GM12865 (cell line): ENCODE measurements around the gene IRAK1.

ENCODE experiments used
- DNase-seq: peaks from one replicate; pipeline ENCODE4 v3.0.0; 2010; ENCODE audit warnings: low read depth
- H3K4me3 ChIP-seq: 2 replicates; pipeline ENCODE4 v1.5.1; 2011; ENCODE audit warnings: mild to moderate bottlenecking, low read depth, low read length, control low read depth
- TF ChIP-seq, protein P1 (sequence below): IDR thresholded peaks from 2 replicates; pipeline ENCODE4 v1.5.1; 2011; ENCODE audit warnings: low read length, control low read depth, low read depth, inconsistent platforms; ENCODE audit not compliant: insufficient read depth; ENCODE audit errors: missing control alignments

The IRAK1 gene

DNA sequence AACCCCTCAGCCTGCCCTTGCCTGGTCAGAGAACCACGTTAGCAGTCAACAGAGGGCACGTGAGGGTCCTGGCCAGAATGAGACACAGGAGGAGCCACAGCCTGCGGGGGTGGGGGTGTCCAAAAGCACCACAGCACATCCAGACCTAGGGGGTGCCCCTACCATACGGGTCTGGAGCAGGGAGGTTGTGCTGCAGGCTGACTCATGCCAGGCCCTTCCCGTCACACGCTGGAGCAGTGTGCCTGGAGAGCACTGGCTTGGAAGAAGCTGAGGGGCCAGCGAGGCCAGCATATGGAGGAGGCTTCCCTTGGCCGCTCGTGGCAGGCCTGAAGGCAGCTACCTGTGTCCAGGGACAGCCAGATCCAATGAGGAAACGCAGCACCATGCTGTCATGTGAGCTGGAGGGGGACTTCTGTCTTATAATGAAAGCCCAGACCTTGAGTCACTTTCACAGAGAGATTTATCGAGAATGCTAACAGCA, 1.5 kb upstream of the IRAK1 start:
- peak overlapping the region; percentile 65 for H3K4me3 ChIP-seq
- TF ChIP-seq, protein P1, sequence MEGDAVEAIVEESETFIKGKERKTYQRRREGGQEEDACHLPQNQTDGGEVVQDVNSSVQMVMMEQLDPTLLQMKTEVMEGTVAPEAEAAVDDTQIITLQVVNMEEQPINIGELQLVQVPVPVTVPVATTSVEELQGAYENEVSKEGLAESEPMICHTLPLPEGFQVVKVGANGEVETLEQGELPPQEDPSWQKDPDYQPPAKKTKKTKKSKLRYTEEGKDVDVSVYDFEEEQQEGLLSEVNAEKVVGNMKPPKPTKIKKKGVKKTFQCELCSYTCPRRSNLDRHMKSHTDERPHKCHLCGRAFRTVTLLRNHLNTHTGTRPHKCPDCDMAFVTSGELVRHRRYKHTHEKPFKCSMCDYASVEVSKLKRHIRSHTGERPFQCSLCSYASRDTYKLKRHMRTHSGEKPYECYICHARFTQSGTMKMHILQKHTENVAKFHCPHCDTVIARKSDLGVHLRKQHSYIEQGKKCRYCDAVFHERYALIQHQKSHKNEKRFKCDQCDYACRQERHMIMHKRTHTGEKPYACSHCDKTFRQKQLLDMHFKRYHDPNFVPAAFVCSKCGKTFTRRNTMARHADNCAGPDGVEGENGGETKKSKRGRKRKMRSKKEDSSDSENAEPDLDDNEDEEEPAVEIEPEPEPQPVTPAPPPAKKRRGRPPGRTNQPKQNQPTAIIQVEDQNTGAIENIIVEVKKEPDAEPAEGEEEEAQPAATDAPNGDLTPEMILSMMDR, result no peak
- peak; percentile 35 for DNase-seq

DNA sequence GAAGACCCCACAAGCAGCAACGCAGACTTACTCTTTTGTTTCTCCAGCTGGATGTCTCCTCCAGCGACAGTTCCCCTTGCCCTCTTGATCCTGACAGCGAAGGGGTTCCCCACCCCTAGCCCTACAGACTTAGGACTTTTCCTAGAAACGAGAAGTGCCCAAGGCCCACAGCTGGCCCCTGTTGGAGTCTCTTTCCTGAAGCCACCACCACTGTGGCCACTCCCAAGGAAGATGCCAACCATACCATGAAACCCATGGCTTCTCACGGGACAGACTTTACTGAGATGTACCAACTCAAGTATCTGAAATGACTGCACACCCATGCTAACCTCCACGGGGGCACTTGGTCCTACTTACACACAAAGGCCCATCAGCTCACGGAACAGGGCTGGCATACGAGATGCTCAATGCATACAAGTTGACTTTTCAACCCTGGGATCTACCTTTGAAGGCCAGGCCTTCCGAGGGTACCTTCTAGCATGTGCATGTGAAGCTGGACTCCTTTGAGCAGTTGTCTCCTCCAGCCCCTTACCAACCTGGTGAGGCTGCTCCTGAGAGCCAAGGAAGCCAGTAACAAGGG, 924 bp upstream of the IRAK1 start:
- TF ChIP-seq, protein P1, result no peak
- H3K4me3 ChIP-seq, result peak overlapping the region; percentile 65
- DNase-seq, result no peak

DNA sequence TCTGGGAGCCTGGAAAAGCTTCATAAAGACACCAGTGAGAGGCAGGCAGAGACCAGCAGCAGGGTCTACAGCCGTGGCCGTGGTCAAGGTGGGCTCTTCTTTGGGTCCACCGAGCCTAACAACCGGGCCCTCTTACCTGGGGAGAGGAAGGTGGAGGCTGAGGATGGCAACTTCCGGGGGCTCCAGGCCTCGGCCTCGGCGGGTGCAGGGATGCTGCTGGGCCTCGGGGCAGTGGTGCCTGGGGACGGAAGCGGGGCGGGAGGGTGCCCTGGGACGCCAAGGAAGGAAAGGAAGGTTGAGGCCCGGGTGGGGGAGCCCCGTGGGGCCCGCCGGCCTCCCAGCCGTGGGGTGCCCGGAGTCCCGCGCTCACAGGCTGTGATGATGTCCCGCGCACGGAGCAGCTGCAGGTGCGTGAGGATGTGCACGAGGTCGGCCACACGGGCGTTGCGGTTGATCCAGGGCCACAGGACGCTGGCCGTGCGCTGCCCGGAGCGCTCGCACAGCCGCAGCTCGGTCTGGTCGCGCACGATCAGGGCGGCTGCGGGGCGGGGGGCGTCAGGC, 561 bp downstream of the IRAK1 start:
- DNase-seq, result peak; percentile 35
- H3K4me3 ChIP-seq, result peak overlapping the region; percentile 92
- TF ChIP-seq, protein P1, result no peak

DNA sequence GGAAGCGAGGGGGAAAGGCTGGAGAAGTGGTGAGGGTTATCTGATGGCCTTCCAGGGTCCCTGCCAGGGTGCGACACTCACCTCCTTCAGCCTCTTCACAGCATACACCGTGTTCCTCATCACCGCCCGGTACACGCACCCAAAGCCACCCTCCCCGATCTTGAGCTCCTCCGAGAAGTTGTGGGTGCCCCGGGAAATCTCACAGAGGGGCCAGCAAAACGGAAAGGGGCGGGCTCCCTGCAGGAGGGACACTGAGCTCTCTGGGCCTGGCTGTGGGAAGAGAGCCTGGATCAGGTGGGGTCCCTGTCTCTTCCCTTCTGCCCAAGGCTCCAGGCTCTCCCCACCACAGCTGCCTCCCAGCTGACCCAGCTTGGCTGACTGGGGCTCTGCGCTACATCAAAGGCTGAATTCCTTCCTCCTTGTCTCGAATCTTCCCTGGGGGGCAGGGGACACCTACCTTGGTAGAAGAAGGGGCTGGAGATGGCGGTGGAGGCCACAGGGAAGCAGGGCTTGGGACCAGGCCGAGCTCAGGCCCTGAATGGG, 1.1 kb downstream of the IRAK1 start:
- peak overlapping the region; percentile 92 for H3K4me3 ChIP-seq
- no peak for DNase-seq
- TF ChIP-seq, protein P1, result no peak

DNA sequence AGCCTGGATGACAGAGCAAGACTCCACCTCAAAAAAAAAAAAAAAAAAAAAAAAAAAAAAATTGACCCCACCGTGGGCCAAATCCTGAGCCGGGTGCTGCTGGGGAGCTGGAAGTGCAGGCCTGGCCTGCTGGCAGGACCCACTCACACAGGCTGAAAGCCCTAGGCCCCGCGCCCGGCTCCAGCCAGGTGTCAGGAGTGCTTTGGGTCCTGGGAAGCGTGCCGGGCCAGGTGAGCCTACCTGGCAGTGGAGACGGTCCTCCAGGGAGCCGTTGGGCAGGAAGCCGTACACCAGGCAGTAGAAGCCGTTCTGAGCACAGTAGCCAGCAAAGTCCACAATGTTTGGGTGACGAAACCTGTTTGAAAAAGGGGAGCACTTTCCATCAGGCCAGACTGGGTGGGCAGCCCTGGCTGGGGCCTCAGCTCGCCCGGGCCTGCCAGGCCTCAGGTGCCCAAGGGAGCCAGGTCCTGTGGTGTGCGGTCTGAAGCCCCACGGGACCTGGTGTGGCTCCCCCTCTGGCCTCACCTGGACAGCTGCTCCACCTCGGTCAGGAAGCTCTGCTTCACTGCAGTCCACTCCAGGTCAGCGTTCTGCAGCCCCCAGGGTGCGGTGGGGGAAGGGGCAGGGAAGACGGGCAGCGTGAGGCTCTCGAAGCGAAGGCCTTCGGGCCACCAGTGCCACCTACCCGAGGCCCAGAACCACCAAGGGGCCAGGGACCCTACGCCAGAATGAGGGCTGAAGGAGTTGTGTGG, 1.8 kb downstream of the IRAK1 start:
- TF ChIP-seq, protein P1, result no peak
- H3K4me3 ChIP-seq, result peak overlapping the region; percentile 92
- DNase-seq, result no peak

DNA sequence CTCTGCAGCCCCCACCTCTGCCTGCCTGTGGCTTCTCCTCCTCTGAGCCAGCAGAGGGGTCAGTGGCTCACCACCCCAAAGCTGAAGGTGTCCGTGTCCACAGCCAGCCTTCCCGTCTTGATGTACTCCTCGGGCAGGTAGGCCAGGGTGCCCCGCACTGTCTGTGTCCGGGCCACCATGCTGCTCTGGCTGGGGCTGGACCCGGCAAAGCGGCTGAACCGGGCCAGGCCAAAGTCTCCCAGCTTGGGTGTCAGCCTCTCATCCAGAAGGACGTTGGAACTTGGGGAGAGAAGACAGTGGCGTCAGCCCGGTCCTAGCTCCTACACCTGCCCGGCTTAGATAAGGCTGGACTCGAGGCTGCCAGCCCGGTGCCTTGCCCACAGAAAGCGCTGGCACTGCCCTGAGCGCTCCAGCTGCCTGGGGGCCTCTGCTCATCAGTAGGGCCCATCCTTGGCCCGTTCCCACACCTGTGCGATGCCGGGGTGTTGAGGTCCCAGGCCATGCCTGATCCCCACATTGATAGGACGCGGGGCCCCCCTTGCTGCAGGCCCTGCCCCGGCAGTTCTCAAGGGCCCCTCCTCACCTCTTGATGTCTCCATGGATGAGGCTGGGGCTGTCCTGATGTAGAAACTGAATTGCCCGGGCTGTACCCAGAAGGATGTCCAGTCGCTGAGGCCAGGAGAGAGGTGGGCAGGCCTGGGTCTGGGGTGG, 3.2 kb downstream of the IRAK1 start:
- TF ChIP-seq, protein P1, result no peak
- no peak overlapping the region for H3K4me3 ChIP-seq
- DNase-seq, result no peak
